Ishikawa (cell line): ENCODE results near the gene ANKRD1.

Experiments used
- MAX ChIP-seq: IDR thresholded peaks from 2 replicates; pipeline ENCODE4 v1.6.1; 2012
- NFIC ChIP-seq: IDR thresholded peaks from 2 replicates; pipeline ENCODE4 v1.6.1; 2012
- RAD21 ChIP-seq: IDR thresholded peaks from 2 replicates; pipeline ENCODE4 v1.6.1; 2012; ENCODE audit warnings: low read depth
- TCF12 ChIP-seq: IDR thresholded peaks from 2 replicates; pipeline ENCODE4 v1.6.1; 2012; ENCODE audit warnings: low read depth

GRCh38 chr10:90939648-90940047, 18.8 kb upstream of the ANKRD1 start:
- TF ChIP-seq RAD21 (no peak), NFIC (no peak), MAX (no peak), TCF12 (no peak)
